ENCODE measurements around the gene ACOX3. TPM values are rescaled to one million over a fixed set of nuclear protein-coding genes. Genes with fewer than 3 reads are reported as not detected.
"Not testable (repeated sequence)": the region's sequence is repeated elsewhere in the genome, so short reads cannot be mapped to it uniquely, and the experiment has no call there.

ACOX3 gene
- total RNA-seq, 6 experiments from 2014 or later, result 18.6 to 23.2 (median 19.9) TPM

- Mint-ChIP-seq H3K36me3 (ENCODE audit: low read depth) (no peaks in the 10 kb centered on the region), H3K4me3 (no peak overlapping the region), H3K9me3 (no peaks in the 10 kb centered on the region), H3K4me1 (ENCODE audit: low read depth) (peaks cover 12% of the 10 kb centered on the region), H3K27me3 (ENCODE audit: insufficient read depth) (peaks cover 18% of the 10 kb centered on the region), H3K27ac (no peak overlapping the region)
- TF ChIP-seq, protein P1, sequence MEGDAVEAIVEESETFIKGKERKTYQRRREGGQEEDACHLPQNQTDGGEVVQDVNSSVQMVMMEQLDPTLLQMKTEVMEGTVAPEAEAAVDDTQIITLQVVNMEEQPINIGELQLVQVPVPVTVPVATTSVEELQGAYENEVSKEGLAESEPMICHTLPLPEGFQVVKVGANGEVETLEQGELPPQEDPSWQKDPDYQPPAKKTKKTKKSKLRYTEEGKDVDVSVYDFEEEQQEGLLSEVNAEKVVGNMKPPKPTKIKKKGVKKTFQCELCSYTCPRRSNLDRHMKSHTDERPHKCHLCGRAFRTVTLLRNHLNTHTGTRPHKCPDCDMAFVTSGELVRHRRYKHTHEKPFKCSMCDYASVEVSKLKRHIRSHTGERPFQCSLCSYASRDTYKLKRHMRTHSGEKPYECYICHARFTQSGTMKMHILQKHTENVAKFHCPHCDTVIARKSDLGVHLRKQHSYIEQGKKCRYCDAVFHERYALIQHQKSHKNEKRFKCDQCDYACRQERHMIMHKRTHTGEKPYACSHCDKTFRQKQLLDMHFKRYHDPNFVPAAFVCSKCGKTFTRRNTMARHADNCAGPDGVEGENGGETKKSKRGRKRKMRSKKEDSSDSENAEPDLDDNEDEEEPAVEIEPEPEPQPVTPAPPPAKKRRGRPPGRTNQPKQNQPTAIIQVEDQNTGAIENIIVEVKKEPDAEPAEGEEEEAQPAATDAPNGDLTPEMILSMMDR (IDR thresholded peaks at IDR 0.05), result no peak
- no peak for DNase-seq
These were observed 90.8 kb downstream of the ACOX3 start for GRCh38 chr4:8349664-8350236.

GRCh38 chr4:8349236-8349635 lies 91.3 kb downstream of the ACOX3 start:
- H3K27me3 Mint-ChIP-seq (ENCODE audit: insufficient read depth), result peaks cover 16% of the 10 kb centered on the region
- not testable (repeated sequence) for DNase-seq; H3K9me3 Mint-ChIP-seq; H3K36me3 Mint-ChIP-seq (ENCODE audit: low read depth); H3K27ac Mint-ChIP-seq; H3K4me3 Mint-ChIP-seq; H3K4me1 Mint-ChIP-seq (ENCODE audit: low read depth)

DNA sequence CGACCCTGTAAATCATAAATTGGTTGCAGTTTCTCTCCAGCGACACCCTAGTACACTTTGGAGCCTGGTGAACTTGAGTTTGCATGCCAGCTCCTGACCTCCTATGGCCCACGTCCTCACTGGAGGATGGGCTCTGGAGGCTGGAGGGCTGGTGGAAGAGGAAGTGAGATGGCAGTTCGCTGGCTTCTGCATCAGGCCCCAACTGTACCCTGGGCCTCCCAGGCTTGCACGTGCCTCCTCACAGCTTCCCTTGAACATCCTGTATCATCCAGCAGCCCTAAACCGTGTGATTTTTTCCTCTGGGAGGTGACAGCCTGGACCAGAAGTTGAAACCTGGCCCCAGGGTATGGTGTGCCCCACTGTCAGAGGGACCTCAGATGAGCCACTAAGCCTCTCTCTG lies 92.5 kb downstream of the ACOX3 start:
- H3K4me3 Mint-ChIP-seq, result no peak overlapping the region
- TF ChIP-seq, protein P1 (IDR thresholded peaks at IDR 0.05), result no peak
- no peak for DNase-seq
- no peak overlapping the region for H3K27ac Mint-ChIP-seq
- no peaks in the 10 kb centered on the region; the same call in 1 of the 2 replicates for H3K4me1 Mint-ChIP-seq (ENCODE audit: low read depth)
- no peaks in the 10 kb centered on the region for H3K9me3 Mint-ChIP-seq
- H3K36me3 Mint-ChIP-seq (ENCODE audit: low read depth), result no peaks in the 10 kb centered on the region
- H3K27me3 Mint-ChIP-seq (ENCODE audit: insufficient read depth), result peaks cover 11% of the 10 kb centered on the region

DNA sequence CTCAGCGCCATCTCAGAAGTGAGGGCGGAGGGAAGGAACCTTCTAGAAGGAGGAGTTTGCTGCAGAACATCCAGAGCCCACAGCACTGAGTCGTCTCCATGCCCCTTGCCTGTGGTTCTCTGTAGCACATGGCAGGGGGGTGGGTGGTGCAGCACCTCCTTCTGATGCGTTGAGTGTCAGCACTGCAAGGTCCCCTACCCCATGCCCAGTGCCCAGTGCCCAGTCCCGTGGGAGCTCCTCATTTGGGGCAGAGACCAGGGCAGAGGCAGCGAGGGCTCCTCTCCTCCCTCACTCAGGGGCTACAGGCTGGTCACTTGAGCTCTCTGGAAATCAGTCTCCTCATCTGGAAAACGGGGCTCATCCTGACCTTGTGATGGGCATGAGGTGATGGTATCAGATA lies 92.9 kb downstream of the ACOX3 start:
- no peaks in the 10 kb centered on the region for H3K9me3 Mint-ChIP-seq
- TF ChIP-seq, protein P1 (IDR thresholded peaks at IDR 0.05), result no peak
- H3K27me3 Mint-ChIP-seq (ENCODE audit: insufficient read depth), result peaks cover 14% of the 10 kb centered on the region
- H3K4me1 Mint-ChIP-seq (ENCODE audit: low read depth), result no peaks in the 10 kb centered on the region; the same call in 1 of the 2 replicates
- no peak for DNase-seq
- H3K27ac Mint-ChIP-seq, result no peak overlapping the region
- no peak overlapping the region for H3K4me3 Mint-ChIP-seq
- no peaks in the 10 kb centered on the region for H3K36me3 Mint-ChIP-seq (ENCODE audit: low read depth)

GRCh38 chr4:8346838-8347605 lies 93.5 kb downstream of the ACOX3 start:
- no peak overlapping the region for H3K27ac Mint-ChIP-seq
- no peak for DNase-seq
- no peaks in the 10 kb centered on the region for H3K9me3 Mint-ChIP-seq
- H3K36me3 Mint-ChIP-seq (ENCODE audit: low read depth), result no peaks in the 10 kb centered on the region
- peaks cover 11% of the 10 kb centered on the region for H3K27me3 Mint-ChIP-seq (ENCODE audit: insufficient read depth)
- H3K4me3 Mint-ChIP-seq, result no peak overlapping the region
- TF ChIP-seq, protein P1 (IDR thresholded peaks at IDR 0.05), result no peak
- no peaks in the 10 kb centered on the region; the same call in 1 of the 2 replicates for H3K4me1 Mint-ChIP-seq (ENCODE audit: low read depth)

Measured in HFFc6 (cell line).